Activated naive CD4-positive, alpha-beta T cell treated with Interleukin-2 at 50 U/mL for 16 hours (primary cell): Measurements from ENCODE around the gene TMEM119.
A peak's percentile ranks its signal among the peaks of the same experiment; 100 is the strongest.
"Not testable (repeated sequence)": the region's sequence is repeated elsewhere in the genome, so short reads cannot be mapped to it uniquely, and the experiment has no call there.

ENCODE experiments used
- DNase-seq: peaks from one replicate; pipeline ENCODE4 v3.0.0-alpha.2; 2020

The TMEM119 gene

GRCh38 chr12:108633534-108634248 lies 35.8 kb upstream of the TMEM119 start, which contains the start of gene SELPLG:
SELPLG (minus strand) TSS chr12:108633894; CDS start chr12:108624307, 9,587 bp downstream.
- peak; percentile 87 for DNase-seq

- no peak for DNase-seq
These were observed 35.2 kb upstream of the TMEM119 start for GRCh38 chr12:108633081-108633533.

- DNase-seq = not testable (repeated sequence)
These were observed 33.4 kb upstream of the TMEM119 start for GRCh38 chr12:108631261-108631660.

GRCh38 chr12:108630481-108631207 lies 32.8 kb upstream of the TMEM119 start:
- DNase-seq = no peak

- peak; percentile 66 for DNase-seq
These were observed 32.1 kb upstream of the TMEM119 start for GRCh38 chr12:108629824-108630476.

GRCh38 chr12:108629151-108629550 lies 31.3 kb upstream of the TMEM119 start:
- DNase-seq = no peak

GRCh38 chr12:108627134-108627920 lies 29.4 kb upstream of the TMEM119 start:
- no peak for DNase-seq

GRCh38 chr12:108625228-108625627 lies 27.3 kb upstream of the TMEM119 start:
- no peak for DNase-seq

- DNase-seq = no peak
These were observed 25.7 kb upstream of the TMEM119 start for GRCh38 chr12:108623577-108623976.

DNA sequence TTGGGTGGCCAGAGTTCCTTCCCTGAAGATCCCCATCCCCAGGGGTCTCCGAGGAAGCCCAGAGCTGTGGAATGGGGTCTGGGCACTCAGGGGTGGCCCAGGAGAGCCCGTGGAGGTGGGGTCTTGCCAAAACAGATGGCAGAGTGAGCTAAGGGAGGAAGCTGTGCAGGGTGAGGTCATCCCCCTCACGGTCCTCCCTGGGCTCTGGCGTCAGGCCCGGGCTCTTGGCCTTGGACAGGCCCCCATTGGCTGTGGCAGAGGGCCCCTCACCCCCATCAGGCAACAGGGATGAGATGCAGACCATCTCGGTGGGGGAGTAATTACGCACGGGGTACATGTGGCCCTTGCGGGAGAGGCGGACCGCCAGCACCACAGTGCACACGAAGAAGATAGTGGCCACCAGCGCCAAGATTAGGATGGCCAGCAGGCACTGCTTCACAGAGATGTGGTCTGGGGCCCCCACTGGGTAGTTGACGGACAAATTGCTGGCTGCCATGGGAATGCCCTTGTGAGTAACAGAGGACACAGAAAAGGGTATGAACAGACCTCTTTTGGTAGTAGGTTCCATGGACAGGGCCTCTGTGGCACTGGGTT lies 25.1 kb upstream of the TMEM119 start:
- no peak for DNase-seq

DNA sequence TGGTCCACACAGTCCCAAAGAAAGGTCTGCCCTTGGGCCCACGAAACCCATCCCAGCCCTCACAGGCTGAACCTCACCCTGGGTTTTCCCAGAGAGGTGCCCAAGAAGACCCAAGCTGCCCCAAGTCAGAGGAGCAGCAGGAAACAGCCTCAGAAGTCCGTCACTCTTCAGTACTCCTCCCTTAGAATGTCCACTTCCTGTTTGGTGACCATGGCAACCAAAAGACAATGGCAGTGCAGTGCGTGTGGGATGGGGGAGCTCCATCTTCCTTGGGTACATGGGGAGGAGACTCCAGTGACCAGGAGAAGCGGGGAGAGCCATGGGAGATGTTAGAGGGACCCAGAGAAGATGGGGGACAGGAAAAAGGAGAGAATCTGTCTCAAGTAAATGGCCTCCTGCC lies 24.5 kb upstream of the TMEM119 start:
- DNase-seq = no peak

- DNase-seq = no peak
These were observed 23.3 kb upstream of the TMEM119 start for GRCh38 chr12:108621161-108621560.

GRCh38 chr12:108620236-108620879 lies 22.5 kb upstream of the TMEM119 start:
- DNase-seq = no peak

DNA sequence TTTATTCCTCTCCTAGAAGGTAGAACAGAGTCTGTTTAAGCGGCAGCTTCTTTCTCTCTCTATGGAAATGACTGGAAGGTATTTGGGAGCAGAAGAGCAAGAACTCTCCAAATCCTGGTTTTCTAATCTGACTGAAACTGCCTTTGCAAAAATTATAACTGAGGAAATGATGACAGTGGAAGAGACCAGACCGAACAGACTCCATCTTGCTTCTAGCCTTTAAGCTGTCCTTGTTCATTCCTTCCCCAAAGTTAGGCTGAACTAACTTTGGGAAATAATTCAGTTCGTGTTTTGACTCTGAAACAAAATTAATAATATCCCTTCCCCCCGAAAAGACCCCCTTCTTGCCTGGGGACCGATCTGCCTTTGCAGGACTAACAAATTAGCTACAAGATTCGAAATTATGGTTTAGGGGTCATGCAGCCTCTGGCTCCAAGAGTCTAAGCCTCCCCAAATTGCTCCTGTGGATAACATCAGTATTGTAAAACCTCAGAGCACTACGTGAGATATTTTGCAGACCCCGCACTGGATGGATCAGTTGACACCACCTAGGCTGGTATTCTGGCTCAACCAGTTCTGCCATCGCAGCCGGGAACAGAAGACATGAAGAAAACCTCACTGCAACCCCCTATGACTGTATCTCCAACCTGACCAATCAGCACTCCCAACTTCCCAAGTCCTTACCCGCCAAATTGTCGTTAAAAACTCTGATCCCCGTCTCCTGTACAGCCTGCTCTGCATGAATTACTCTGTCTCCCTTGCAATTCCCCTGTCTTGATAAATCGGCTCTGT lies 21.7 kb upstream of the TMEM119 start:
- DNase-seq = no peak

DNA sequence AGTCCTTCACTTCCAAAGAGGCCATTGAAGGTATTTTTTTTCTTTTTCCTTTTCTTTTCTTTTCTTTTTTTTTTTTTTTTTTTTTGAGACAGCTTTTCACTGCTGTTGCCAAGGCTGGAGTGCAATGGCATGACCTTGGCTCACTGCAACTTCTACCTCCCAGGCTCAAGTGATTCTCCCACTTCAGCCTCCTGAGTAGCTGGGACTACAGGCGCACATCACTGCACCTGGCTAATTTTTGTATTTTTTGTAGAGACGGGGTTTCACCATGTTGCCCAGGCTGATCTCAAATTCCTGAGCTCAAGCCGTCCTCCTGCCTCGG lies 21.0 kb upstream of the TMEM119 start:
- DNase-seq = not testable (repeated sequence)

GRCh38 chr12:108618079-108618952 lies 20.4 kb upstream of the TMEM119 start:
- peak; percentile 79 for DNase-seq

DNA sequence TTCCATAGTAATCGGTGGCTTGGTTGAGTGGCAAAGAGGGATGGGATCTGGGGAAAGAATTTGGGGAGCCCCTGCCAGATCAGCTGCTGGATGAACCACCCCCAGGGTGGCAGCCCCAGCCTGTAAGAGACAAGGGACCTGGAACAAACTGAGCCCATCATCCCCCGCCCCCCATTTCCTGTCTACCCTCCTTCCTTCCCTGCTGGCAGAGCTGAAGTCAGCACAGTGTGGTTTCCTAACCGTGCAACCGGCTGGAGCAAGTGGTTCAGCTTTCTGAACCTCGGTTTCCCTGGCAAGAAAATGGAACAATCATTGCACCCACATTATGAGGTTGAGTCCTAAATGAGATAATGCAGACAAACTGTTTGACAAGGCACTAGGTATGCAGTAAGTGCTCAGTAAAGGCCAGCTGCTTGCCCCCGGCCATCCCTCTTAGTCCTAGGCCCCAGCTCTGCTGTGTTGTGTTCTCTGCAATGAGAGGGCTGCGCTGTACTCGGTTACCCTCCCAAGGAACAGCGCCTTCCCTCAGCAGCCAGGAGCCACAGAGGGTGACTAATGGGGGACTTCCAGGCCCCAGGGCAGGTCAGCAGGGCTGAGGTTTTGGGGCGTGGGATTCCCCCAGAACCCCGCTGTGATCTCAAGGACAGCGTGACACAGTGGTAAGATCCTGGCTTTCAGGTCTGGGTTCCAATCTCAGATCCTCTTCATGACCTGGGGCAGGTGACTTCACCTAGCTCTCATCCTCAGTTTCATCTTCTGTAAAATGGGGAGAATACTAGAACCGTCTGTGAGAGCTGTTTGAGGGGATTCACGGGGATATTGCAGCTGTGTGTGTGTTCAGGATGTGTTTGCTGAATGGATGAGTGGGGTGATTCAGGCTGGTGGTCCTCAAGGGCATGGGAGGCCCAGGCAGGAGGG lies 19.3 kb upstream of the TMEM119 start:
- peak; percentile 87 for DNase-seq

DNA sequence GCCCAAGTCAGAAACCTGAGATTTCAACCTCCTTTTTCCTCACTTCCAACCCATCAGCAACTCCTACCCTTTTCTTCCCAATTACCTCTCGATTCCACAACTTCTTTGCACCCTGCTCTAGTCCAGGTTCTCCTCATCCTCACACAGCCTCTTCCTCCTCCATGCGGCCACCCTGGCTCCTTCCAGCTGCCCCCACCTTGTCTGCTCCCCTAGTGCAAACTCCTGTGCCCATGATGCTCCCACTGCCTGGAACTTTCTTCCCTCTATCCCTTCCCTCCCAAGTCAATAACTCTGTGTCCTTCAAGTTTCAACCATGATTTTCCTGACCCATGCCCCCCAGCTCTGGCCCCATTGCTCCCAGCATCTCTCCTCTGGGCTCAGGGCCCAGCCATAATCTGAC lies 18.5 kb upstream of the TMEM119 start:
- DNase-seq = no peak

GRCh38 chr12:108615918-108616317 lies 18.0 kb upstream of the TMEM119 start:
- no peak for DNase-seq
